Measurements from ENCODE around the gene ALK. TPM values are rescaled to one million over a fixed set of nuclear protein-coding genes. Genes with fewer than 3 reads are reported as not detected.

The ALK gene
- total RNA-seq, 2 experiments from 2014 or later, result not detected

DNA sequence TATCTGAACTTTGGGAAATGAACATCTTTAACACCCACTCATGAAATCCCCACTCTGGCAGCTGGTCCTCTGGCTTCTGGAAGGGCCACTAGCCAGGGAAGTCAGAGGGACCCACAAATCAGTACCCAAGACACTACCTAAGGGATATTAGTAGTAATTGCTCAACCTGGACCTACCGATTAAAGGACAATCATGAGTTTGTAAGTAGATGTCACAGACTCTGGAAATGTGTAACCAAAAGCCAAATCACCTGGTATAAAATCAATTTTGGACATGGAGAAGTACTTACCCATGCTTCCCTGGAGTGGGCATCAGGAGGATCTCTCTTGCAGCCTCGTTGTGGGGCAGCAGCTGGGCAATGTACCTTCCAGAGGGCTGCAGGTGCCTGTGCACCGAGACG lies 389.8 kb downstream of the ALK start:
- Mint-ChIP-seq H3K4me3 (no peak overlapping the region), H3K36me3 (ENCODE audit: low read depth) (no peaks in the 10 kb centered on the region), H3K4me1 (ENCODE audit: low read depth) (peaks cover 3% of the 10 kb centered on the region), H3K27me3 (peaks cover 5% of the 10 kb centered on the region), H3K27ac (no peak overlapping the region), H3K9me3 (no peaks in the 10 kb centered on the region)
- DNase-seq (no peak), ATAC-seq (no peak)
- TF ChIP-seq, protein P1, sequence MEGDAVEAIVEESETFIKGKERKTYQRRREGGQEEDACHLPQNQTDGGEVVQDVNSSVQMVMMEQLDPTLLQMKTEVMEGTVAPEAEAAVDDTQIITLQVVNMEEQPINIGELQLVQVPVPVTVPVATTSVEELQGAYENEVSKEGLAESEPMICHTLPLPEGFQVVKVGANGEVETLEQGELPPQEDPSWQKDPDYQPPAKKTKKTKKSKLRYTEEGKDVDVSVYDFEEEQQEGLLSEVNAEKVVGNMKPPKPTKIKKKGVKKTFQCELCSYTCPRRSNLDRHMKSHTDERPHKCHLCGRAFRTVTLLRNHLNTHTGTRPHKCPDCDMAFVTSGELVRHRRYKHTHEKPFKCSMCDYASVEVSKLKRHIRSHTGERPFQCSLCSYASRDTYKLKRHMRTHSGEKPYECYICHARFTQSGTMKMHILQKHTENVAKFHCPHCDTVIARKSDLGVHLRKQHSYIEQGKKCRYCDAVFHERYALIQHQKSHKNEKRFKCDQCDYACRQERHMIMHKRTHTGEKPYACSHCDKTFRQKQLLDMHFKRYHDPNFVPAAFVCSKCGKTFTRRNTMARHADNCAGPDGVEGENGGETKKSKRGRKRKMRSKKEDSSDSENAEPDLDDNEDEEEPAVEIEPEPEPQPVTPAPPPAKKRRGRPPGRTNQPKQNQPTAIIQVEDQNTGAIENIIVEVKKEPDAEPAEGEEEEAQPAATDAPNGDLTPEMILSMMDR (IDR thresholded peaks at IDR 0.05), result no peak
- CTCF ChIA-PET, result no interaction called here
- POLR2A ChIA-PET, result no interaction called here
- intact Hi-C loops (cut with micrococcal nuclease), result no loop called here

DNA sequence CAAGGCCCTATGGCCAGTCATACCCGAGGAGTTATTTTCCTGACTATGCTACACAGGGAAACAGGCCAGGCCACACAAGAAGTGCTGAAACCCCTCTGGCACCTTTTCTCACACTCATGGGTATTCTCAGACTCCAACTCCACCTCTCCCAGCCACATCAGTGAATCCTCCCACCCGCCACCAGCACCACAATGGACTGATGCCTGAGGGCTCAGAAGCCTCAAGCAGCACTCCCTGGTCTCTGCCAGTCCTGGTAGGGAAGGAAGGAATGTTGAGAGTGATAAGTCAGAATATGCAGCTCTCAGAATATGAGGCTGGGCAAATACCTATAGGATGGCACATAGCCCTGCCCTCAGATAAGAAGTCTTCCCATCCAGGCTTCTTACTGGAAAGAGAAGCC lies 391.1 kb downstream of the ALK start:
- ChIA-PET POLR2A (no interaction called here), CTCF (no interaction called here)
- peaks cover 5% of the 10 kb centered on the region for H3K27me3 Mint-ChIP-seq
- peaks cover 3% of the 10 kb centered on the region for H3K4me1 Mint-ChIP-seq (ENCODE audit: low read depth)
- DNase-seq, result no peak
- ATAC-seq, result no peak
- H3K27ac Mint-ChIP-seq, result no peak overlapping the region
- intact Hi-C loops (cut with micrococcal nuclease), result no loop called here
- H3K4me3 Mint-ChIP-seq, result no peak overlapping the region
- no peaks in the 10 kb centered on the region for H3K36me3 Mint-ChIP-seq (ENCODE audit: low read depth)
- TF ChIP-seq, protein P1 (IDR thresholded peaks at IDR 0.05), result no peak
- no peaks in the 10 kb centered on the region for H3K9me3 Mint-ChIP-seq

DNA sequence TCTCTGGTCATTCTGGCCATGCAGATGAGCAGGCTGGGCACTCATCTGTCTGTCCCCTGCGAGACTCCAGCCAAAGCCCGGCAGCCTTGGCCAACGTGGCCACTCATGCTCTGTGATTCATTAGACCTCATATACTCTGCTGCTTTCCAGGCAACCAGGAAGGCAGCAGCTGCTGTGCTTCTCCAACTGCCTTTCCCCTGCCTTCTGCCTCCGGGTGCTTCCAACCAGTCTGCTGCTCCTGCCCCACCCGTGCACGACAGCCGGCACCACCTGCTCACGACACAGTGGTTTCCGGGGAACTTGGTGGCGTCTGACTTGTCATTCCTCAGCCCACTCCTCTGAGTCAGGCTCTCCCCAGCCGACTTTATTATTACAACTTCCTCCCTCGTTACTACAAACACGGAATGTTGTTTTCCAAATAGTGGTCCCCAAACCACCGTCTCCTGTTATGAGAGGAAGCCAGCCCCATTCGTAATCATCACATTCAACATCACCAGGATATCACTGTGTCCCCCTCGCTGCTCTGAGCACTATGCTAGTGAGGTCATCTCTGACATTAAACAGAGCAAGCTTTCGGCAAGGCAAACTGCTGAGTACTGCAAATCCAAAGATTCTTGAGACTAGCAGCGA lies 392.4 kb downstream of the ALK start:
- peak; percentile 90 for ATAC-seq

DNA sequence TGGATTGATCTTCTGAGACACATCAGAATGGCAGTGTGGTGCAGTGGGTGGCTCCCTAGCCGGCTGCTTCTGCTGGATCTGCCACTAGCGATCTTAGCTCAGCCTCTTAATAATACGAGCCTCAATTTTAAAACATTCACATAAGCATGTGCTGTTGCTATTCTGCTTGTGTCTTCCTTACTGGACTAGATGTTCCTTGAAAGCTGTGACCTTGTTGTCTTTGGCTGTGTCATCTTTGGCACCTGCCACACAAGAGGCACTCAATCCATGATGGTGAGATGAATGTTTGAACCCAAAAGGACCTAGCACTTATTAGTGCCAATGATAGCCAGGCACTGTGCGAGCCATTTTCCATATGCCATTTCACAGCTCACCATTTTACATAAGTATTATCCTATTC lies 393.0 kb downstream of the ALK start:
- POLR2A ChIA-PET, result interaction anchor here (0.9 kb wide), 1 partner anchor 39 kb away, joined by 4 read pairs; no protein-coding TSS in a partner anchor
- H3K9me3 Mint-ChIP-seq, result no peaks in the 10 kb centered on the region
- intact Hi-C loops (cut with micrococcal nuclease), result no loop called here
- no peak for DNase-seq
- no peak overlapping the region for H3K27ac Mint-ChIP-seq
- CTCF ChIA-PET, result no interaction called here
- peaks cover 5% of the 10 kb centered on the region for H3K27me3 Mint-ChIP-seq
- H3K4me3 Mint-ChIP-seq, result no peak overlapping the region
- TF ChIP-seq, protein P1 (IDR thresholded peaks at IDR 0.05), result no peak
- ATAC-seq, result no peak
- peaks cover 3% of the 10 kb centered on the region for H3K4me1 Mint-ChIP-seq (ENCODE audit: low read depth)
- H3K36me3 Mint-ChIP-seq (ENCODE audit: low read depth), result no peaks in the 10 kb centered on the region

More for the DNA sequence above, 392.4 kb downstream of the ALK start:
- Mint-ChIP-seq H3K9me3 (no peaks in the 10 kb centered on the region), H3K27ac (no peak overlapping the region), H3K27me3 (peaks cover 5% of the 10 kb centered on the region), H3K36me3 (ENCODE audit: low read depth) (no peaks in the 10 kb centered on the region), H3K4me3 (no peak overlapping the region), H3K4me1 (ENCODE audit: low read depth) (peaks cover 3% of the 10 kb centered on the region)
- intact Hi-C loops (cut with micrococcal nuclease), result no loop called here
- TF ChIP-seq, protein P1 (IDR thresholded peaks at IDR 0.05), result no peak
- ChIA-PET CTCF (no interaction called here), POLR2A (no interaction called here)
- peak; percentile 60 for DNase-seq

DNA sequence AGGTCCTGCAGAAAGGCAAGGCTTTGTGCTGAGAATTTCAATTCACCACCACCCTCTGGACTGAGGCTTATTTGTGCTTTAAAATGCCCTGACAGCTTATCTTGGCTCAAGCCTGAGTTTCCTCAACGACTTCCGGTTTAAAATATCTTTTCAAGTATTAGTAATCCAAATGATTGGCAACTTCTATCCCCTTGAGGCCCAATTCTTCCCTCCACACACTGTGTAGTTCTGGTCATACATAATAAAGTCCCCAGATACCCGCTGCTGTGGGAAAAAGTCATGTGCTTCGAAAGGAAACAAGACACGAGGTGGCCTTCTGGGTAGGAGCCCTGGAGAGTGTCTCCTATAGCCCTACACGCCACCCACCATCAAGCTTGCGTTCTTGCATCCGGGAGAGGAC lies 393.4 kb downstream of the ALK start:
- Mint-ChIP-seq H3K27me3 (peaks cover 5% of the 10 kb centered on the region), H3K36me3 (ENCODE audit: low read depth) (no peaks in the 10 kb centered on the region), H3K4me3 (no peak overlapping the region), H3K27ac (no peak overlapping the region), H3K9me3 (no peaks in the 10 kb centered on the region), H3K4me1 (ENCODE audit: low read depth) (peaks cover 3% of the 10 kb centered on the region)
- POLR2A ChIA-PET, result interaction anchor here (0.9 kb wide), 1 partner anchor 38 kb away, joined by 4 read pairs; no protein-coding TSS in a partner anchor
- TF ChIP-seq, protein P1 (IDR thresholded peaks at IDR 0.05), result no peak
- ATAC-seq (no peak), DNase-seq (no peak)
- CTCF ChIA-PET, result no interaction called here
- intact Hi-C loops (cut with micrococcal nuclease), result no loop called here
